Activated T-helper 1 cell treated with anti-CD3 and anti-CD28 coated beads, Interleukin-2, amount 50 U/mL, for 16 hours (primary cell): Measurements from ENCODE around the gene COL8A1.
"Not testable (repeated sequence)": the region's sequence is repeated elsewhere in the genome, so short reads cannot be mapped to it uniquely, and the experiment has no call there.

Experiments used
- DNase-seq, 2 donors: peaks; one replicate each; pipeline ENCODE4 v3.0.0-alpha.2; 2020; ENCODE audit warnings: low read depth in 1 of 2, low spot score in 1 of 2

COL8A1 gene

GRCh38 chr3:99704417-99704816 lies 66.0 kb downstream of the COL8A1 start:
- DNase-seq, result no peak

GRCh38 chr3:99706410-99706809 lies 68.0 kb downstream of the COL8A1 start:
- DNase-seq, result no peak

GRCh38 chr3:99708207-99708745 lies 69.9 kb downstream of the COL8A1 start:
- no peak for DNase-seq

- no peak for DNase-seq
Measured at GRCh38 chr3:99709686-99710085, 71.3 kb downstream of the COL8A1 start.

- no peak for DNase-seq
Measured at GRCh38 chr3:99710094-99710493, 71.7 kb downstream of the COL8A1 start.

- DNase-seq, result no peak
Measured at GRCh38 chr3:99711351-99711750, 73.0 kb downstream of the COL8A1 start.

GRCh38 chr3:99712291-99712954 lies 74.0 kb downstream of the COL8A1 start:
- no peak for DNase-seq

- no peak for DNase-seq
Measured at GRCh38 chr3:99713440-99713839, 75.0 kb downstream of the COL8A1 start.

GRCh38 chr3:99714146-99714545 lies 75.8 kb downstream of the COL8A1 start:
- DNase-seq, result no peak

- no peak for DNase-seq
Measured at GRCh38 chr3:99714575-99714974, 76.2 kb downstream of the COL8A1 start.

GRCh38 chr3:99716463-99716995 lies 78.1 kb downstream of the COL8A1 start:
- DNase-seq, result no peak

- no peak for DNase-seq
Measured at GRCh38 chr3:99720985-99721632, 82.7 kb downstream of the COL8A1 start.

- no peak for DNase-seq
Measured at GRCh38 chr3:99721633-99722007, 83.2 kb downstream of the COL8A1 start.

GRCh38 chr3:99724276-99724675 lies 85.9 kb downstream of the COL8A1 start:
- DNase-seq, result no peak

- DNase-seq, result no peak
Measured at GRCh38 chr3:99730870-99731269, 92.5 kb downstream of the COL8A1 start.

- DNase-seq, result no peak
Measured at GRCh38 chr3:99731499-99731898, 93.1 kb downstream of the COL8A1 start.

GRCh38 chr3:99740371-99740770 lies 102.0 kb downstream of the COL8A1 start:
- DNase-seq, result not testable (repeated sequence)

GRCh38 chr3:99741588-99741987 lies 103.2 kb downstream of the COL8A1 start:
- DNase-seq, result no peak

- no peak for DNase-seq
Measured at GRCh38 chr3:99747915-99748314, 109.5 kb downstream of the COL8A1 start.

- DNase-seq, result no peak
Measured at GRCh38 chr3:99751649-99752048, 113.3 kb downstream of the COL8A1 start.

- DNase-seq, result no peak
Measured at GRCh38 chr3:99753268-99753975, 115.0 kb downstream of the COL8A1 start.

- DNase-seq, result no peak
Measured at GRCh38 chr3:99755831-99756230, 117.4 kb downstream of the COL8A1 start.
